ENCODE measurements around the gene TTLL11. TPM values are rescaled to one million over a fixed set of nuclear protein-coding genes. Genes with fewer than 3 reads are reported as not detected.

Gene TTLL11
- total and polyA plus RNA-seq, 2 of the 8 experiments (the other 6 are each of a cell fraction or from before 2014, with no cell fraction given) = 0.56 to 0.80 TPM

GRCh38 chr9:121866927-121867326, 226.2 kb downstream of the TTLL11 start:
- Histone ChIP-seq H3K79me1 (ENCODE audit: low read depth, low read length) (no peaks in the 10 kb centered on the region), H3K18ac (ENCODE audit: extremely low read depth, low read length) (no peak overlapping the region), H3K4ac (replicated peaks; ENCODE audit: insufficient read length, low read depth, low read length) (no peak overlapping the region), H3K27me3 (replicated peaks in 1 of 4; ENCODE audit: control insufficient read depth in 3 of 4, extremely low read depth in 1 of 4, insufficient read depth in 3 of 4, low read length in 3 of 4) (no peaks in the 10 kb centered on the region), H3K79me2 (ENCODE audit: control insufficient read depth in 1 of 2, insufficient read depth in 2 of 2, low read length in 2 of 2) (no peaks in the 10 kb centered on the region), H3K27ac (ENCODE audit: low read depth, low read length) (no peak overlapping the region), H2AFZ (ENCODE audit: low read length) (no peak overlapping the region), H2BK15ac (ENCODE audit: low read length) (no peak overlapping the region), H3K56ac (replicated peaks; ENCODE audit: insufficient read length, low read depth, low read length) (no peak overlapping the region), H2BK12ac (ENCODE audit: low read depth, low read length) (no peak overlapping the region), H3K4me1 (replicated peaks in 1 of 4; ENCODE audit: control insufficient read depth in 3 of 4, insufficient read depth in 4 of 4, low read length in 3 of 4) (peaks cover 0 to 8% (median 1%) of the 10 kb centered on the region in 4 experiments; a peak in 5 of 7 replicates), H3K4me3 (ENCODE audit: extremely low read depth in 1 of 4, insufficient read depth in 2 of 4, low read depth in 3 of 4, low read length in 4 of 4) (no peak overlapping the region), H3K4me2 (ENCODE audit: insufficient read depth in 1 of 2, low read depth in 2 of 2, low read length in 2 of 2) (no peak overlapping the region), H2AK5ac (ENCODE audit: low read depth, low read length) (no peak overlapping the region), H4K5ac (ENCODE audit: insufficient read length, low read depth, low read length) (no peak overlapping the region), H3K23me2 (ENCODE audit: low read depth, low read length) (no peaks in the 10 kb centered on the region), H2BK120ac (replicated peaks; ENCODE audit: low read depth, low read length) (no peak overlapping the region), H2BK5ac (ENCODE audit: low read depth, low read length) (no peak overlapping the region), H4K20me1 (replicated peaks in 1 of 2; ENCODE audit: control insufficient read depth in 1 of 2, insufficient read depth in 2 of 2, low read length in 2 of 2) (no peaks in the 10 kb centered on the region), H3K14ac (ENCODE audit: insufficient read length) (no peak overlapping the region), H4K91ac (replicated peaks; ENCODE audit: insufficient read length, low read length) (no peak overlapping the region), H3K23ac (ENCODE audit: insufficient read length) (no peak overlapping the region), H3K9ac (replicated peaks in 1 of 4; ENCODE audit: extremely low read depth in 1 of 4, low read depth in 3 of 4, low read length in 3 of 4) (no peak overlapping the region), H4K8ac (ENCODE audit: extremely low read depth, insufficient read depth, low read length) (no peak overlapping the region), H3K9me3 (ENCODE audit: insufficient read depth in 2 of 2, low read depth in 1 of 2, low read length in 1 of 2) (no peaks in the 10 kb centered on the region), H2BK20ac (ENCODE audit: low read length) (no peak overlapping the region), H3K36me3 (ENCODE audit: control insufficient read depth in 2 of 4, insufficient read depth in 4 of 4, low read length in 3 of 4) (no peaks in the 10 kb centered on the region)
- TF ChIP-seq RNF2 (IDR thresholded peaks at IDR 0.05; ENCODE audit: borderline replicate concordance, low read depth, low read length, missing control alignments, poor library complexity, severe bottlenecking) (no peak), YY1 (IDR thresholded peaks at IDR 0.05; ENCODE audit: low read depth, low read length) (no peak), CREB1 (IDR thresholded peaks at IDR 0.05) (no peak), SIRT6 (IDR thresholded peaks at IDR 0.05; ENCODE audit: low read length) (no peak), RBBP5 (IDR thresholded peaks at IDR 0.05; ENCODE audit: borderline replicate concordance, low read depth, low read length) (no peak), SP4 (IDR thresholded peaks at IDR 0.05; ENCODE audit: low read length) (no peak), HDAC2 (IDR thresholded peaks at IDR 0.05; ENCODE audit: borderline replicate concordance in 1 of 2, low read depth in 2 of 2, low read length in 2 of 2) (no peak), KDM5A (IDR thresholded peaks at IDR 0.05; ENCODE audit: low read length) (no peak), PHF8 (conservative IDR thresholded peaks at IDR 0.05; ENCODE audit: low read depth, low read length) (no peak)
- TF ChIP-seq, protein P1, sequence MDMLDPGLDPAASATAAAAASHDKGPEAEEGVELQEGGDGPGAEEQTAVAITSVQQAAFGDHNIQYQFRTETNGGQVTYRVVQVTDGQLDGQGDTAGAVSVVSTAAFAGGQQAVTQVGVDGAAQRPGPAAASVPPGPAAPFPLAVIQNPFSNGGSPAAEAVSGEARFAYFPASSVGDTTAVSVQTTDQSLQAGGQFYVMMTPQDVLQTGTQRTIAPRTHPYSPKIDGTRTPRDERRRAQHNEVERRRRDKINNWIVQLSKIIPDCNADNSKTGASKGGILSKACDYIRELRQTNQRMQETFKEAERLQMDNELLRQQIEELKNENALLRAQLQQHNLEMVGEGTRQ (IDR thresholded peaks at IDR 0.05; ENCODE audit: low read length) = no peak
- WGBS, 2 experiments (ENCODE audit: extremely low coverage in 1 of 2, insufficient coverage in 1 of 2, insufficient read length in 1 of 2, insufficient replicate concordance in 2 of 2, low coverage in 1 of 2, low lambda C conversion rate in 2 of 2, missing lambda C conversion rate in 1 of 2) = 92% methylated on average over 1 of the region's 1 CpG; no CpG with 5 or more reads in 1 of the 2 experiments
- POLR2A ChIA-PET (ENCODE audit: partially characterized antibody) = no interaction called here
- DNase-seq (ENCODE audit: low read depth in 1 of 2, low spot score in 2 of 2) = no peak
- CTCF ChIA-PET (ENCODE audit: partially characterized antibody) = interaction anchor here (1.3 to 1.8 kb wide), 3 partner anchors 13 to 227 kb away, joined by 3 to 4 read pairs (median 3); no protein-coding TSS in a partner anchor
- FAIRE-seq = no peak

Measured in H1 (cell line).